KMS-11 (cell line): Measurements from ENCODE around the gene SAP30L.

Source experiments
- H2AFZ ChIP-seq: fragments of 200-600 bp; sonication (generic); 2 replicates; pipeline ENCODE4 v1.6.1; 2016; ENCODE audit warnings: antibody characterized with exemption, mixed run types, low read depth
- H3K27ac ChIP-seq: fragments of 200-600 bp; sonication (generic); 2 replicates; pipeline ENCODE4 v1.6.1; 2016; ENCODE audit warnings: mild to moderate bottlenecking, mixed run types
- H3K27me3 ChIP-seq: fragments of 200-600 bp; sonication (generic); 2 replicates; pipeline ENCODE4 v1.6.1; 2017; ENCODE audit warnings: mild to moderate bottlenecking, low read depth, mixed run types, moderate library complexity; ENCODE audit not compliant: insufficient read depth
- H3K36me3 ChIP-seq: fragments of 200-600 bp; sonication (generic); 2 replicates; pipeline ENCODE4 v1.6.1; 2017; ENCODE audit warnings: mild to moderate bottlenecking, mixed run types; ENCODE audit not compliant: insufficient read depth
- H3K4me1 ChIP-seq: fragments of 200-600 bp; sonication (generic); 2 replicates; pipeline ENCODE4 v1.6.1; 2016; ENCODE audit warnings: mild to moderate bottlenecking, low read depth, mixed run types; ENCODE audit not compliant: poor library complexity, severe bottlenecking
- H3K4me2 ChIP-seq: fragments of 200-600 bp; sonication (generic); 2 replicates; pipeline ENCODE4 v1.7.0; 2016; ENCODE audit warnings: mild to moderate bottlenecking, mixed run types
- H3K4me3 ChIP-seq: fragments of 200-600 bp; sonication (generic); IDR thresholded peaks from 2 replicates; pipeline ENCODE4 v1.6.1; 2017; ENCODE audit warnings: low read depth, low read length, mixed read lengths; ENCODE audit not compliant: insufficient read depth
- H3K79me2 ChIP-seq: fragments of 200-600 bp; sonication (generic); 2 replicates; pipeline ENCODE4 v1.6.1; 2016; ENCODE audit warnings: low read depth, mixed run types; ENCODE audit not compliant: insufficient read depth
- H3K9ac ChIP-seq: fragments of 200-600 bp; sonication (generic); 2 replicates; pipeline ENCODE4 v1.6.1; 2016; ENCODE audit warnings: mild to moderate bottlenecking, mixed run types
- H4K20me1 ChIP-seq: fragments of 200-600 bp; sonication (generic); 2 replicates; pipeline ENCODE4 v1.6.1; 2016; ENCODE audit warnings: mild to moderate bottlenecking, mixed run types; ENCODE audit not compliant: insufficient read depth
- TF ChIP-seq, protein P1 (sequence below): fragments of 200-600 bp; sonication (generic); conservative IDR thresholded peaks from 2 replicates; pipeline ENCODE4 v1.6.1; 2017; ENCODE audit warnings: low read depth, mild to moderate bottlenecking, antibody characterized with exemption, low read length, moderate library complexity, mixed read lengths

Gene SAP30L

GRCh38 chr5:154401355-154401754 lies 44.4 kb upstream of the SAP30L start:
- Histone ChIP-seq H3K27me3 (no peaks in the 10 kb centered on the region), H3K4me2 (no peak overlapping the region), H3K27ac (no peak overlapping the region), H3K9ac (no peak overlapping the region), H2AFZ (no peak overlapping the region), H4K20me1 (no peaks in the 10 kb centered on the region), H3K79me2 (no peaks in the 10 kb centered on the region), H3K4me1 (peaks cover 7% of the 10 kb centered on the region), H3K36me3 (no peaks in the 10 kb centered on the region), H3K4me3 (no peak overlapping the region)
- TF ChIP-seq, protein P1, sequence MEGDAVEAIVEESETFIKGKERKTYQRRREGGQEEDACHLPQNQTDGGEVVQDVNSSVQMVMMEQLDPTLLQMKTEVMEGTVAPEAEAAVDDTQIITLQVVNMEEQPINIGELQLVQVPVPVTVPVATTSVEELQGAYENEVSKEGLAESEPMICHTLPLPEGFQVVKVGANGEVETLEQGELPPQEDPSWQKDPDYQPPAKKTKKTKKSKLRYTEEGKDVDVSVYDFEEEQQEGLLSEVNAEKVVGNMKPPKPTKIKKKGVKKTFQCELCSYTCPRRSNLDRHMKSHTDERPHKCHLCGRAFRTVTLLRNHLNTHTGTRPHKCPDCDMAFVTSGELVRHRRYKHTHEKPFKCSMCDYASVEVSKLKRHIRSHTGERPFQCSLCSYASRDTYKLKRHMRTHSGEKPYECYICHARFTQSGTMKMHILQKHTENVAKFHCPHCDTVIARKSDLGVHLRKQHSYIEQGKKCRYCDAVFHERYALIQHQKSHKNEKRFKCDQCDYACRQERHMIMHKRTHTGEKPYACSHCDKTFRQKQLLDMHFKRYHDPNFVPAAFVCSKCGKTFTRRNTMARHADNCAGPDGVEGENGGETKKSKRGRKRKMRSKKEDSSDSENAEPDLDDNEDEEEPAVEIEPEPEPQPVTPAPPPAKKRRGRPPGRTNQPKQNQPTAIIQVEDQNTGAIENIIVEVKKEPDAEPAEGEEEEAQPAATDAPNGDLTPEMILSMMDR, result no peak

- Histone ChIP-seq H3K27me3 (no peaks in the 10 kb centered on the region), H2AFZ (no peak overlapping the region), H3K36me3 (no peaks in the 10 kb centered on the region), H3K27ac (no peak overlapping the region), H4K20me1 (no peaks in the 10 kb centered on the region), H3K4me1 (peaks cover 4% of the 10 kb centered on the region), H3K9ac (no peak overlapping the region), H3K4me2 (no peak overlapping the region), H3K79me2 (no peaks in the 10 kb centered on the region), H3K4me3 (no peak overlapping the region)
- TF ChIP-seq, protein P1, result no peak
These were observed 43.9 kb upstream of the SAP30L start for GRCh38 chr5:154401931-154402330.

GRCh38 chr5:154402611-154403010 lies 43.2 kb upstream of the SAP30L start:
- H4K20me1 ChIP-seq, result no peaks in the 10 kb centered on the region
- H3K79me2 ChIP-seq, result no peaks in the 10 kb centered on the region
- TF ChIP-seq, protein P1, result no peak

DNA sequence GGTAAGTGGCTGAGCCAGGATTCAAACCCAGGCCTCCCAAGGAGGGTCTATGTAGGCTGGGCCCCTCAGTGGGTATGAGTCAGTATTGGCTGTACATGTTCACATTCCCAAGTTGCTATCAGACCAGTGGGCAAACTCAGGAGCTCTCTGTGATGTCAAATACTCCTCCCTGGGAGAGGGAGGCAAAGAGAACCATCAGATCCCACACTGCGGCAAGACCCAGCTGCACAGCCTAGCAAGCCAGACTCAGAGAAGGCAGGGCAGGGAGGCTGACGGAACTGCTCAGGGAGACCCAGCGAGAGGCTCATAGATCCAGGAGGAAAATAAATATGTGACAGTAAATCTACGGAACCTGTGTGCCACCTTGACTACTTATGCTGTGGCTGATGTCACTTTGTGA lies 42.6 kb upstream of the SAP30L start:
- TF ChIP-seq, protein P1, result no peak

More at GRCh38 chr5:154402611-154403010, 43.2 kb upstream of the SAP30L start:
- H3K4me1 ChIP-seq, result peaks cover 4% of the 10 kb centered on the region
- H3K9ac ChIP-seq, result no peak overlapping the region
- no peak overlapping the region for H3K4me3 ChIP-seq
- no peak overlapping the region for H3K27ac ChIP-seq
- no peaks in the 10 kb centered on the region for H3K27me3 ChIP-seq
- H3K36me3 ChIP-seq, result no peaks in the 10 kb centered on the region
- no peak overlapping the region for H2AFZ ChIP-seq
- no peak overlapping the region for H3K4me2 ChIP-seq

More for the DNA sequence above, 42.6 kb upstream of the SAP30L start:
- Histone ChIP-seq H3K4me3 (no peak overlapping the region), H4K20me1 (no peaks in the 10 kb centered on the region), H3K79me2 (no peaks in the 10 kb centered on the region), H2AFZ (no peak overlapping the region), H3K4me2 (no peak overlapping the region), H3K27me3 (no peaks in the 10 kb centered on the region), H3K36me3 (no peaks in the 10 kb centered on the region), H3K9ac (no peak overlapping the region), H3K4me1 (peaks cover 4% of the 10 kb centered on the region), H3K27ac (no peak overlapping the region)
